GM20000 (cell line): ENCODE results near the gene PLXNB3.

Source experiments
- DNase-seq: peaks from one replicate; pipeline ENCODE4 v3.0.0; 2012; ENCODE audit warnings: low spot score
- TF ChIP-seq, protein P1 (sequence below): IDR thresholded peaks from 2 replicates; pipeline ENCODE4 v1.5.1; 2012; ENCODE audit warnings: mild to moderate bottlenecking, control low read depth; ENCODE audit errors: extremely low read depth, missing control alignments

The PLXNB3 gene

DNA sequence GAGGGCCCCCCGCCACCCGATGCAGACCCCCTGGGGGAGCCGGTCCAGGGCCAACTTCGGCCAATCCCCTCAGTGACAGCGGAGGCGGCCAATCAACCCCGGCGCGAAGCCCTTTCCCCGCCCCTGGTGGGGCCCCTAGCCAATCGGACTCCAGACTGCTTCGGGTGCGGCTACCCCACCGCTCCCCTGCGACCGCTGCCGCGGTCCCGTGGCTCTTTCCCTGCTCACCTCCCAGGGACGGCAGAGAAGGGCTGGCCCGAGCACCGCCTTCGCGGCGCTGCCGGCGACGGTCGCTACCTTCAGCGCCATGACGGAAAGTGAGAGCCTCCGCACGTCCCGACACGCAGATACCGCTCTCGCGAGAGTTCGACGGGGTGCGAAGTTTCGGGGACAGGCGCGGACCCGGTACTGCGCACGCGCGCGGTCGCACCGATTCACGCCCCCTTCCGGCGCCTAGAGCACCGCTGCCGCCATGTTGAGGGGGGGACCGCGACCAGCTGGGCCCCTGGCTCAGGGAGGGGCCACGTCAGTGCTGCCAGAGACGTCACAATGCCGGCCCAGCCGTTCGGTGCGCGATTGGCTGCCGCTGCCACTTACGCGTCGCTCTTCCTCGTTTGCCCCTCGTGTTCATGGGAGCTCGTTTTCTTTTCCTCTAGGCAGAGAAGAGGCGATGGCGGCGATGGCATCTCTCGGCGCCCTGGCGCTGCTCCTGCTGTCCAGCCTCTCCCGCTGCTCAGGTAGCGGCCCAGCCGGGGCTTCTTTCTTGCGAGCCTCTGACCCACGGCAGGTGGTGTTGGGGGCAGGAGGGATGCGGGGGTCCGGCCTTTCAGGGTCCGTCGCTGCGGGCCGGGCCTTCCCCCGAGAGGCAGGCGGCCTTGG lies 30.2 kb downstream of the PLXNB3 start, which contains the start of the genes IDH3G and SSR4:
Gene IDH3G, minus strand, starts transcription at position 358 of the 879 bp plus-strand sequence. Its CDS starts 49 bp downstream, at position 309.
Gene SSR4, plus strand, starts transcription at position 651 of the 879 bp plus-strand sequence. Its CDS starts 20 bp downstream, at position 671.
- TF ChIP-seq, protein P1, sequence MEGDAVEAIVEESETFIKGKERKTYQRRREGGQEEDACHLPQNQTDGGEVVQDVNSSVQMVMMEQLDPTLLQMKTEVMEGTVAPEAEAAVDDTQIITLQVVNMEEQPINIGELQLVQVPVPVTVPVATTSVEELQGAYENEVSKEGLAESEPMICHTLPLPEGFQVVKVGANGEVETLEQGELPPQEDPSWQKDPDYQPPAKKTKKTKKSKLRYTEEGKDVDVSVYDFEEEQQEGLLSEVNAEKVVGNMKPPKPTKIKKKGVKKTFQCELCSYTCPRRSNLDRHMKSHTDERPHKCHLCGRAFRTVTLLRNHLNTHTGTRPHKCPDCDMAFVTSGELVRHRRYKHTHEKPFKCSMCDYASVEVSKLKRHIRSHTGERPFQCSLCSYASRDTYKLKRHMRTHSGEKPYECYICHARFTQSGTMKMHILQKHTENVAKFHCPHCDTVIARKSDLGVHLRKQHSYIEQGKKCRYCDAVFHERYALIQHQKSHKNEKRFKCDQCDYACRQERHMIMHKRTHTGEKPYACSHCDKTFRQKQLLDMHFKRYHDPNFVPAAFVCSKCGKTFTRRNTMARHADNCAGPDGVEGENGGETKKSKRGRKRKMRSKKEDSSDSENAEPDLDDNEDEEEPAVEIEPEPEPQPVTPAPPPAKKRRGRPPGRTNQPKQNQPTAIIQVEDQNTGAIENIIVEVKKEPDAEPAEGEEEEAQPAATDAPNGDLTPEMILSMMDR = no peak
- peak; percentile 97 for DNase-seq

DNA sequence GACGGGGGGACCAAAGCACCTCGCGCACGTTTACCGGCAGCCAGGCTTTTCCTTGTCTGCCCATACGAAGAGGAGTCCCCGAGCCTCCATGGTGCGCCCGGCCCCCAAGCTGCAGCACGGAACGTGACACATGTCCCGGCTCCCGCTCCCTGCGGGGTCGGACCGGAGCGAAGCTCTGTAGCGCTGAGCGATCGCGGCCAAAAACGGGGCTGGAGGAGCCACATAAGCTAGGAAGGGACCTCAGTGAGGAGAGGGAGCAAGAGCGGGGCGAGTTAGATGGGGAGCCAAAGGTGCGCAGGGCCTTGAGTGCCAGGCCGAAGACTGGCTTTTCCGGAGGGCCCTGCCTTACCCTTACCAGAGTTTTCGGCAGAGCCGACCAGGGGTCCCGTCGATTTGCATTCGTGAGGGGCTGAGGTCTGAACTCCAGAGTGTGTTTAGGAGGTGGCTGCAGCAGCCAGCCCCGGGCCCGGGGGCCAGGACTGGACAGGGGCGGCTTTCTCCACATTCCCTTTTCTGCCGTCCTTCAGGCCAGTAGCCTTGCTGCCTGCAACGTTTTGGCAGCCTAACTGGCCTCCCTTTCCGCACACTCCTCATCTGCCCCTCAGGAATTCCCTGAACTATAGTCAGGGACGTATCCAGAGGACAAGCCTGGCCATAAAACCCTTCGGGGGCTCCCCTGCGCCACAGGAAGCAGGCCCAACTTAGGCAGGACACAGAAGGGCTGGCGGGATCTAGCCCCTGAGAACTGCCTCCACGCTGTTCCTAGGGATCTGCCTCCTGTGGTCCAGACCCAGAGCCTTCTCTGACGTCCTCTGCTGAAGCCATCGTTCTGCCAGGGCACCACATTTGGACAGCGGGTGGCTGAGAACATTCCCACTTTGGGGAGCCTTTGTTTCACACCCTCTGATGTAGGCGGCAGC lies 31.1 kb downstream of the PLXNB3 start:
- TF ChIP-seq, protein P1 = no peak

DNA sequence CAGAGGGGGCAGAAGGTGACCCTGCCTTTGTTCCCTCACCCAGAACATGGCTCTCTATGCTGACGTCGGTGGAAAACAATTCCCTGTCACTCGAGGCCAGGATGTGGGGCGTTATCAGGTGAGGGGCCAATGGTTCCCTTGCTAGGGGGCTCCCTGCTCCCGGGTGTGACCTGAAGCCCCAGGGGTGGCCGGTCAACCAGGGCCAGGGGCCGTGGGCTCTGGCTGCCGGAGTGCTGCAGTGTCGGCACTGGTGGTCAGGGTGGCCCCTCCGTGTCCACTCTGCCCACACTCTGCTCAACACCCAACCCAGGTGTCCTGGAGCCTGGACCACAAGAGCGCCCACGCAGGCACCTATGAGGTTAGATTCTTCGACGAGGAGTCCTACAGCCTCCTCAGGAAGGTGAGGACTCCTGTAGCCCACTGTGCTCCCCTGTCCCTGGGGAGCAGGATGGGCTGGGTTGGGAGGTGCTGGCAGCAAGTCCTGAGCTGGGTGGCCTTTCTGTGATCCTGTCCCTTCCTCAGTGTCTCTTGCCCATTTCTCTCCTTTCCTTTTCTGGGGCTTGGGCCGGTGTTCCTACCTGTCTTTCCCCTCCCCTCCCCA lies 33.5 kb downstream of the PLXNB3 start:
- TF ChIP-seq, protein P1 = no peak
- DNase-seq = no peak

More for the DNA sequence above, 31.1 kb downstream of the PLXNB3 start:
- DNase-seq = no peak

DNA sequence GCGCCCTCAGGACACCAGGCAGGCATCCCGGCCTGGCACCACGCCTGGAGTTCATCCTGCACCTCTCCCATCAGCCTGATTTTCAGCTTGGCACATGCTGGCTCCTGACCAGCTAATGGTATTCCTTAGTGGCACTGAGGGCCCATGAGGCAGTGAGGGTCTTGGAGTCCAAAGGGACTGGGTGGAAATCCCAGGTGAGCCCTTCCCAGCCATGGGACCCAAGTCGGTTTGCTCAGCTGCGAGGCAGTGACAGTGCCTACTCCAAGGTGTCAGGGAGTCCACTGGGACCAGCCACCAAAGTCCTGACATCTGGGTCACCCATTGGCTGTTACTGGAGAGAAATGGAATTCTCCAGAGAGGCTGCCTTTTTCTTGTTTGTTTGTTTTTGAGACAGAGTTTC lies 35.3 kb downstream of the PLXNB3 start:
- TF ChIP-seq, protein P1 = no peak
- no peak for DNase-seq

DNA sequence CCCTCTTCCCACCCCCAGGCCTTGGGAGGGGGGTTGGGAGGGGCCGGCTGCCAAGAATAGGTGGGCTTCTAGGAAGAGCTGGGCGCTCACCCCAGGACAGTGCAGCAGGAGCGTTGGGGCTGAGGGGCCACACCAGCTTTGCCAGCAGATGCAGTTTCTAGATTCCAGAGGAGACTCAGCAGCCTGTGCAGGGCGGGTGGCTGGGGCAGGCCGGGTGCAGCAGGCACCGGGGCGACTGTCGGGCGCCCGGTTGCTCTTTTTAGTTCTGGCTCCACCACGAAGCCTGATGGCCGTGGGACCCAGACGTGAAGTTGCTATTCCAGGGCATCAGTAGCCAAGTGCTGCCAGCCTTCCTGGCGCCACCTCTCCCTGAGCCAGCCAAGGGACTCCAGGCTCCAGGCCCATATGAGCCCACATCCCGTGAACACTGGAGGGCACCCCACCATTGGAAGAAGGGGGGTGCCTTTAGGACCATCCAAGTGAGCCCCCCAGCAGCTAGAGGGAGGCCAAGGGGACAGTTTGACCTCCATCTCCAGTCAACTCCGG lies 36.2 kb downstream of the PLXNB3 start:
- TF ChIP-seq, protein P1 = no peak
- no peak for DNase-seq

DNA sequence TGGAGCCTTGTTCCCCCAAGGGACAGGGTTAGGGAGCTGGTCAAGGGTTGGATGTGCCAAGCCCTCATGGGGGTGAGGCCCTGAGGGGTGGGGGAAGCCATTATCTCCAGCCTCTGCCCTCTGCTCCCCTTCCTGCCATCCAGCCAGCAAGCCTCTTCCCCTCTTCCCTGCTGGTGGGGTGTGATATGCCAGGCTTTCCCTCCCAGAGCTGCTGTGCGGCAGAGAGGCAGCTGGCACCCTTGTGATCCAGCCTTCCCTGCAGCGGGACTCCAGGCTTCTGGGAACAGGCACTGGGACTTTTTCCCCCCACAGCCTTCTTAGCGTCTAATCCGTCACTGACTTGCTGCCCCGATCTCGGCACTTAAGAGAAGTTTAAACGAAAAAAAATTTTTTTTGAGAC lies 36.7 kb downstream of the PLXNB3 start:
- no peak for DNase-seq
- TF ChIP-seq, protein P1 = no peak
